ENCODE measurements around the gene SIMC1. TPM values are rescaled to one million over a fixed set of nuclear protein-coding genes. Genes with fewer than 3 reads are reported as not detected.
"Not testable (repeated sequence)": the region's sequence is repeated elsewhere in the genome, so short reads cannot be mapped to it uniquely, and the experiment has no call there.

The SIMC1 gene
- 7.5 and 15.4 TPM in 2 replicates for total RNA-seq (2014; rRNA removed)
- Bru-seq, nascent RNA = percentile 55 among the genes with signal in this experiment
- percentile 51 among the genes with signal in this experiment for BruChase-seq, experiment 1, labeled RNA remaining after a 6-hour chase
- BruChase-seq, experiment 2, labeled RNA remaining after a 2-hour chase = percentile 55 among the genes with signal in this experiment
- long read RNA-seq, transcript SIMC1-203 (10 exons, 2,694 nt) = major isoform, 9 of 23 reads
- long read RNA-seq, partial matches to known transcripts = 9 of 23 reads
- long read RNA-seq, other reads (novel, unspliced or antisense) = 5 of 23 reads

DNA sequence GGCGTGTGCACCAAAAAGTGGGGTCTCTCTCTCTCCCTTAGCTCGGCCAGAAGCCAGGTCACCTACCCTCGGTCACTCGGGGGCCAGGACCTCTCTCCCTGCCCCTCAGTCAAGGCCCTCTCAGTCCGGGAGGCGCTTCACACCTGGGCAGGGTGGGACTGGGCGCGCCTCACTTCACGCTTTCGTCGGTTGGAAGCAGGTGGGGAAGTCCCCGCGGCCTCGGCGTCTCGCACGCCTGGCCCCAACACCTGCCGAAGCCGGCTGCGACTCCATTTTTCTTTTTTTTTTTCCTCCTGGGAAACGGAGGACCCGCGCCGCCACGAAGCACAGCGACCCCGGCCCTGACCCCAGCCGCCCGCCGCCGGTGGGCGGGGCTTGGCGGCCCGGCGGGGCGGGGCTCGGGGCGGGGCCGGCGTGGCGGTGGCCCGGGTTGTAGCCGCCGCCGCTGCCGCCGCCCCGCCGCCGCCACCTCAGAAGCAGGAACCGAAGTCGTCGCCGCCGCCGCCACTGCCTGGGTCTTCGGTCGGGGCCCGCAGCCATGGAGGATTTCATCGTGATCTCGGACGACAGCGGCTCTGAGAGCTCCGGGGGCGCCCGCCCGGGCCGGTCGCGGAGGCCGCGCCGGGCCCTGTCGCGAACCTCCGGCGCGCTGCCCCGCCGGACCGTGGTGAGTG, at the start of gene SIMC1:
Gene SIMC1 (plus strand): TSS at position 454 of the 674 bp plus-strand sequence. CDS start 85 bp downstream, at position 539.
- BruUV-seq (replicated peaks); intact Hi-C loops (cut with micrococcal nuclease); POLR2A ChIA-PET (ENCODE audit: unreplicated experiment); H3K36me3 ChIP-seq (ENCODE audit: low read depth, low read length); H3F3A ChIP-seq (ENCODE audit: low read length, unreplicated experiment); H3K9me2 ChIP-seq (replicated peaks; ENCODE audit: low read length); H3K9ac ChIP-seq (ENCODE audit: low read length); H3K27me3 ChIP-seq (ENCODE audit: low read length); CTCF ChIA-PET; H4K20me1 ChIP-seq (ENCODE audit: low read length); H3K4me1 ChIP-seq (ENCODE audit: insufficient read depth, low read length); H3K27ac ChIP-seq (ENCODE audit: low read length); H3K79me2 ChIP-seq (ENCODE audit: low read length); H3K9me3 ChIP-seq (ENCODE audit: low read length): not testable (repeated sequence)
- H3K4me3 ChIP-seq (ENCODE audit: low read length) = peak within 1 kb of the TSS; percentile 51; the same call in 1 of the 2 replicates
- DNase-seq (peak; percentile 8), ATAC-seq (peak; percentile 63)
- peak within 1 kb of the TSS; percentile 66 for H3K4me2 ChIP-seq (ENCODE audit: low read length)
- H2AFZ ChIP-seq (ENCODE audit: low read length) = 0 out of 2 replicates have a peak within 1 kb of the TSS, but pooled peaks have one; percentile 61

DNA sequence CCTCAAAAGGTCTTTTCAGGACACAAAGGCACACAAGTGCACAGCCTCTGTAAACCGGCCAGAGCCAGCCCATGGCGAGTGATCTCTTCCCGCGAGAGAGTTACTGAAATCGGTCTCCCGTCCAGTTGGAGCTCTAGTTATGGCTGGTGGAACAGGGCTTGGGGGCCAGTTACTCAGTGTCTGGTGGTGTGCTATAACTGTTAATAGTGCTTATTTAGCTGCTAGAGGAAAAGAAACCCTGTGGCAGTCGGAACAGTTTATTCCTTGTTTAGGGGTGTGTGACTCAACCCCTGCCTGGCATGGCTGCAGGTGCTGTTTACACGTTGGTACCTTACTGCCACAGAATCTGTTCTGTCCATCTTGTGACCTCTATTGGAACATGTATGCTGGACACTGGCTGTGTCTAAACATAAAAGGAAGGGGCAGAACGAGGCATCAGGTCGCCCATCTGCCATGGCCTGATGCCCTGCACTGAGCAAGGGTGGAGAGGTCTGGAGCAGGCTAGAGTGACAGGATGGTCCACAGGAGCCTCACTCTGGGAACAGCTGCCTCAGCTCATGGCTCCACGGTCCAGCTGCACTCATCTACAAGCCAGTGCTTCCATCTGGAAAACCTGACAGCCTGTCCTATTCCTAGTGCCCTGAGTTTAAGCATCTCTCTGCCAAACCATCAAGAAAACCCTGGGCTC, 49.6 kb upstream of the SIMC1 start:
- ChIA-PET CTCF (no interaction called here), POLR2A (ENCODE audit: unreplicated experiment) (no interaction called here)
- Histone ChIP-seq H3K4me1 (ENCODE audit: insufficient read depth, low read length) (no peaks in the 10 kb centered on the region), H2AFZ (ENCODE audit: low read length) (no peak overlapping the region), H3K4me3 (ENCODE audit: low read length) (no peak overlapping the region), H3K9me3 (ENCODE audit: low read length) (no peaks in the 10 kb centered on the region), H3K4me2 (ENCODE audit: low read length) (no peak overlapping the region), H4K20me1 (ENCODE audit: low read length) (no peaks in the 10 kb centered on the region), H3F3A (ENCODE audit: low read length, unreplicated experiment) (no peaks in the 10 kb centered on the region), H3K27ac (ENCODE audit: low read length) (no peak overlapping the region), H3K36me3 (ENCODE audit: low read depth, low read length) (no peaks in the 10 kb centered on the region), H3K27me3 (ENCODE audit: low read length) (no peaks in the 10 kb centered on the region), H3K79me2 (ENCODE audit: low read length) (no peaks in the 10 kb centered on the region), H3K9me2 (replicated peaks; ENCODE audit: low read length) (no peaks in the 10 kb centered on the region), H3K9ac (ENCODE audit: low read length) (no peak overlapping the region)
- no peak for DNase-seq
- no TSS peak for BruUV-seq (replicated peaks)
- TF ChIP-seq, protein P1, sequence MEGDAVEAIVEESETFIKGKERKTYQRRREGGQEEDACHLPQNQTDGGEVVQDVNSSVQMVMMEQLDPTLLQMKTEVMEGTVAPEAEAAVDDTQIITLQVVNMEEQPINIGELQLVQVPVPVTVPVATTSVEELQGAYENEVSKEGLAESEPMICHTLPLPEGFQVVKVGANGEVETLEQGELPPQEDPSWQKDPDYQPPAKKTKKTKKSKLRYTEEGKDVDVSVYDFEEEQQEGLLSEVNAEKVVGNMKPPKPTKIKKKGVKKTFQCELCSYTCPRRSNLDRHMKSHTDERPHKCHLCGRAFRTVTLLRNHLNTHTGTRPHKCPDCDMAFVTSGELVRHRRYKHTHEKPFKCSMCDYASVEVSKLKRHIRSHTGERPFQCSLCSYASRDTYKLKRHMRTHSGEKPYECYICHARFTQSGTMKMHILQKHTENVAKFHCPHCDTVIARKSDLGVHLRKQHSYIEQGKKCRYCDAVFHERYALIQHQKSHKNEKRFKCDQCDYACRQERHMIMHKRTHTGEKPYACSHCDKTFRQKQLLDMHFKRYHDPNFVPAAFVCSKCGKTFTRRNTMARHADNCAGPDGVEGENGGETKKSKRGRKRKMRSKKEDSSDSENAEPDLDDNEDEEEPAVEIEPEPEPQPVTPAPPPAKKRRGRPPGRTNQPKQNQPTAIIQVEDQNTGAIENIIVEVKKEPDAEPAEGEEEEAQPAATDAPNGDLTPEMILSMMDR (conservative IDR thresholded peaks at IDR 0.05; ENCODE audit: low read depth, low read length) = no peak
- TF ChIP-seq EZH2phosphoT487 (IDR thresholded peaks at IDR 0.05; ENCODE audit: borderline replicate concordance, low read length) (no peak), EZH2 (IDR thresholded peaks at IDR 0.05; ENCODE audit: low read length, unreplicated experiment) (no peak)
- ATAC-seq = no peak
- intact Hi-C loops (cut with micrococcal nuclease) = no loop called here

DNA sequence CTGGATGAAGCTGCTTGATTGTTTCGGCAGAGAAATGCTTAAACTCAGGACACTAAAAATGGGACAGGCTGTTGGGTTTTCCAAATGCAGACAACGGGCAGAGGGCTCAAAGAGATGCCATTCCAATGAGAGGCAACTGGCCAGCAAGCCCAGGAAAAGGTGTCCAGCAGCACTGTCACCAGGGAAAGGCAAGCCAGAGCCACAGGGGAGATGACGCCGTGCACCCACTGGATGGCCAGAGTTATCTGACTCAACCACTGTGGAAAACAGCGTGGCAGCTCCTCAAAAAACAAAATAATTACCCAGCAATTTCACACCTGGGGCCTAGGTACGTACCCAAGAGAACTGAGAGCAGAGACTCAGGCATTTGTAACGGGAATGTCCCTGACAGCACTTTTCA, 48.4 kb upstream of the SIMC1 start:
- Histone ChIP-seq H3K9me3 (ENCODE audit: low read length) (no peaks in the 10 kb centered on the region), H3F3A (ENCODE audit: low read length, unreplicated experiment) (no peaks in the 10 kb centered on the region), H3K4me2 (ENCODE audit: low read length) (no peak overlapping the region), H3K4me1 (ENCODE audit: insufficient read depth, low read length) (no peaks in the 10 kb centered on the region), H3K79me2 (ENCODE audit: low read length) (no peaks in the 10 kb centered on the region), H3K27ac (ENCODE audit: low read length) (no peak overlapping the region), H2AFZ (ENCODE audit: low read length) (no peak overlapping the region), H4K20me1 (ENCODE audit: low read length) (no peaks in the 10 kb centered on the region), H3K27me3 (ENCODE audit: low read length) (no peaks in the 10 kb centered on the region), H3K9ac (ENCODE audit: low read length) (no peak overlapping the region), H3K4me3 (ENCODE audit: low read length) (no peak overlapping the region), H3K36me3 (ENCODE audit: low read depth, low read length) (no peaks in the 10 kb centered on the region), H3K9me2 (replicated peaks; ENCODE audit: low read length) (no peaks in the 10 kb centered on the region)
- TF ChIP-seq, protein P1 (conservative IDR thresholded peaks at IDR 0.05; ENCODE audit: low read depth, low read length) = no peak
- TF ChIP-seq EZH2phosphoT487 (IDR thresholded peaks at IDR 0.05; ENCODE audit: borderline replicate concordance, low read length) (no peak), EZH2 (IDR thresholded peaks at IDR 0.05; ENCODE audit: low read length, unreplicated experiment) (no peak)
- DNase-seq (no peak), ATAC-seq (no peak)
- ChIA-PET POLR2A (ENCODE audit: unreplicated experiment) (no interaction called here), CTCF (no interaction called here)
- no TSS peak for BruUV-seq (replicated peaks)
- intact Hi-C loops (cut with micrococcal nuclease) = no loop called here

Measured in PC-3 (cell line).